GM18520 (cell line): Measurements from ENCODE around the gene PRR5L.
"Not testable (repeated sequence)": the region's sequence is repeated elsewhere in the genome, so short reads cannot be mapped to it uniquely, and the experiment has no call there.

Source experiments
- ATAC-seq: cut with Tn5 transposase; IDR thresholded peaks from one replicate; pipeline ENCODE4 v1.9.1; 2021; ENCODE audit not compliant: unreplicated experiment

PRR5L gene

GRCh38 chr11:36324956-36325355 is 28.9 kb downstream of the PRR5L start:
- not testable (repeated sequence) for ATAC-seq

GRCh38 chr11:36325403-36325802 is 29.3 kb downstream of the PRR5L start:
- not testable (repeated sequence) for ATAC-seq

DNA sequence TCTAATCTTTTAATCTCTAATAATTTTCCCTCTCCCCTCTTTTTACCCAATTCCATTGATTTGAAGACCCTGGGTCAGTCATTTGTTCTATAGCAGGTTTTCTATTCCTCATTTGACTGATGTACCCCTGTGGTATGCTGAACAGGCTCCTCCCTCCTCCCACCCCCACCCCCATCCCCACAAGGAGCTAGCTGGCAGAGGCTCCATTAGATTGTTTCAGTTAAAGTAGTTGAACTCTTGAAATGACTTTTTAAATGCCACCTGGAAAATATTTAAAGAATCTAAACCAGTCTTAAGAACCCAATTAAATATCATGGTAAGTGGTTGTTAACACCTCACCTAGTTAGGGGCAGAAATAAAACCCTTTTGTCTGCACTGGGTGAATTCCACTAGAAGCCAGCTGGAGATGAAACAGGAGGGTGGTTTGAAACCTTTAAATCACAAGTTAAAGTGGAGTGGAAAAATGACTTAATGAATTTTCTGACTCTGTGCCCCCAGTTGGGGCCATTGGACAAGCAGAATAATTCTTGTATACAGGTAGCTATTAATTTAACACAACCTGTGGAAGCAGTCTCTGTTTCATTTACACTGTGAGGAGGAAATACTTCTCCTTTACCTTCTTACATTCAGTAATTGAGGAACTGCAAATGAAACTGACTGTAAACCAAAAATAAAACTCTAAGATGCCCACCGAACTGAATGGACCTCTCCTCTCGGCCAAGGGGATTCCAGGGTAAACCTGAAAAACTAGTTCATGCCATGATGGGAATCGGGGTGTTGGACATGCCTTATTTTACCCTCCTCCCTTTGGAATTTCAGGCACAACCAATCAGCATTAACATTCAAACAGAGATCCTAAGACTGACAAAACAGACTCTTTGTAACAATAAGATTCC is 30.7 kb downstream of the PRR5L start:
- no peak for ATAC-seq

DNA sequence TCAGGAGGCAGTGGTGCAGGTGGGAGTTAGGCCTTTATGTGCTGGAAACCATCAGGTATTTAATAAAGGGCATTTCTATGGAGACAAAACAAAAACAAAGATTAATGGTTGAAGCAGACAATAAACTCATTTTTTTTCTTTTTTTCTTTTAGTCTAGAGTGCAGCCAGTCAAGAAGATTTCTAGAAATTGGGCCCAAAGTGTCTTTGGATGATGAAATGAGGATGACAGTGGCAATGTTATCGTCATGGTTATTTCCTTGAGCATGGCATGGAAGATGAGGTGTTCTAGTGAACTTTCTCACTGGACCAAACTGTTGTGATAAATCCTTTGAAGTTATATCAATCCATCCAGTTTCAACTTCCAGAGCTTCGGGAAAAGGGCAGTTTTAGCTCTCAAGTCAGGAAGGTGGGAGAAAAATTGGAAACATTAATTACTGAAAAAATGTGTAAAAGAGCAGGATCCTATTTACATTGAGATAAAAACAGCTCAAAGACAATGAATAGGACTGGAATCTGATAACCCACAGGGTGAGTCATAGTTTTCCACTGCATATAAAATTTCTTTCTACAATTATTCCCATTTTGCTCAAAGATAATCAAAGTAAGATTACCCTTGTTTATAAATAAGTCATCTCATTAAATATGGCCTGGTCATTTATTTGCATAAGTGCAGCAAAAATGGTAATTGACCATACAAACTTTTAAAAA is 33.0 kb downstream of the PRR5L start:
- ATAC-seq: no peak

DNA sequence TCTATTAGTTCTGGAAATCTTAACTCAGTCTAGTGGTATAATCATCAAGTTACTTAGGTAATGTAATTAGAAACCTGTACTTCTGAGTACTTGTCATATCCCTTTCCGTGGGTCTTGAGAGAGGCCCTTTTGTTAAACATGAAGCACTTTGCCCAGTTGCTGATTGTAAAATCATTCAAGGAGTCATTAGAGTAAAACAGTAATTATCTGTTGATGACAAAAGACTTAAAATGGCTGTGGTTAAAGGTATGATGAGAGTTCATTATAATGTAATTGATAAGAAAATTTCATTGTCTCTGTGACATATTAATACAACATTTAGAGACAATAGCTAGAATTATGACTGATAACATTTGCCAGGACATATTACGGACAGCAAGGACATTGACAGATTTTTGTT is 34.3 kb downstream of the PRR5L start:
- no peak for ATAC-seq

- no peak for ATAC-seq
Measured at GRCh38 chr11:36333468-36333867, 37.4 kb downstream of the PRR5L start.

- ATAC-seq: no peak
Measured at GRCh38 chr11:36333897-36334296, 37.8 kb downstream of the PRR5L start.

DNA sequence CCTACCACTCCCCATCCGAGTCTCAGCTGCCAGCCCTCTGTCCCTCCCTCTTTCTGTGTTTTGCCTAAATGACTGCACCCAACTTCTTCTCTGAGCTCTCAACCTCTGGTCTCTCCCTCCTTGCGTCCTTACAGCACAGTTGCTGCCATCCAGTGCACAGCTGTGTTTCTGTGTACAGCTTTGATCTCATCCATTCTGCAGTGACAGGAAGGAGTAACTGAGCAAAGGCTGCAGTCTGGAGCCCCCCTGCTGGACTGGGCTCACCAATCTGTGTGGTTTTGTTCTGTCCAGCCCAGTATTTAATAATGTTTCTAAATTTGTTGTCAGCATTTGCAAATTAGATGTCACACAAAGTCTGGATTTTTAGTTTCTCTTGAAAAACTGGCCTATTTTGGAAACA is 43.8 kb downstream of the PRR5L start:
- ATAC-seq: no peak

DNA sequence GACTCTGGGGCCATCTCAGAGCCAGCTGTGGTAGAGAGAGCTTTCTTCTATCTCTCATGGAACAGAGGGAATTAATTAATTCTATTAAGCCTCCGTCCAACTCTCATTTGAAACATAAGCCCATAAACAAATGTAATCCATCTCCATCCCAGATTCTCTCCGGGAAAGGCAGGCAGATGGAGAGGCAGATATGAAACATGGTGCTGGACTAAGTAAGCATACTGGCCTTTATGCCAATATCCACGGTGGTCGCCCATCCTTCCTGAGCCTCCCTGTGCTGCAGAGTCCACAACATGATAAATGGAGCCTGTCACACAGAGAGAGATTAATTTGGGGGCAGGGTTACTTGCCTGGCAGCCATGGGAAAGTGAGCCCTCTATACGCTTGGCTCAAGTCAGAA is 44.8 kb downstream of the PRR5L start:
- ATAC-seq: no peak

DNA sequence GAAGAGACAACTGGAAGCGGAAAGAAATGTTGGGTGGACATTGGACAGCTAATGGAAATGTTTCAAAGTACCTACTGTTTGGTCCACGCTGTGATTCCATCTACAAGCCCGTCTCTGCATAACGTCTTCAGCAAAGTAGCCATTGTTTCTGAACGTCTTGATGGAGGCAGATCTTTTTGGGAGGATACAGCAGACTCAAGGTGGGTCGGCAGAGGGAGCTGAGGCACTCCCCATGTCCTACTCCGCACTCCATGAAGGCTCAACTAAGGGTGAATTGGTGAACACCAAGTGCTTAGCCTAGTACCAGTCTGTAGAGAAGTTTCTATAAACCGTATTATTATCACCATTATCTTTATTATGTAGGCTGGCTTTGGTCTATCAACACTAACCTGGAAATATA is 45.8 kb downstream of the PRR5L start:
- no peak for ATAC-seq

- no peak for ATAC-seq
Measured at GRCh38 chr11:36342327-36342726, 46.2 kb downstream of the PRR5L start.

GRCh38 chr11:36343436-36343835 is 47.3 kb downstream of the PRR5L start:
- no peak for ATAC-seq

DNA sequence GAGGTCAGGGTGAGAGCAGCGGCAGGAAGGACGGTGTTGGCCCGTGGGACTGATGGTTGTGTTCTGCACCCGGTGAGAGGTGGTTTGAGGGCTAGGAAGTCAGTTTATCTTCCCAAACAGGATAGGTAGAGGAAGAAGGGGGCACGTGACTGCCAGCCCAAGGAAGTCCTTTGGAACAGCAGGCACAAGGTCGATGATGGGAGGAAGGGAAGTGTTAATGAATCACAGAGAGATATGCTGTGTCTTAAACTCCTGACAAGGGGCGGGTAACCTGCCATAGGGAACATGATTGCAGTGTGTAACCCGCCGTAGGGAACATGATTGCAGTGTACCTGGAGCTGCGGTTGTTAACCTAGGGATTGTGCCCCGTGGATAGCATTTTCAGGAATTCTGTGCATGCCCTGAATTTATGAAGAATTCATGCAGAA is 49.0 kb downstream of the PRR5L start:
- ATAC-seq: no peak

DNA sequence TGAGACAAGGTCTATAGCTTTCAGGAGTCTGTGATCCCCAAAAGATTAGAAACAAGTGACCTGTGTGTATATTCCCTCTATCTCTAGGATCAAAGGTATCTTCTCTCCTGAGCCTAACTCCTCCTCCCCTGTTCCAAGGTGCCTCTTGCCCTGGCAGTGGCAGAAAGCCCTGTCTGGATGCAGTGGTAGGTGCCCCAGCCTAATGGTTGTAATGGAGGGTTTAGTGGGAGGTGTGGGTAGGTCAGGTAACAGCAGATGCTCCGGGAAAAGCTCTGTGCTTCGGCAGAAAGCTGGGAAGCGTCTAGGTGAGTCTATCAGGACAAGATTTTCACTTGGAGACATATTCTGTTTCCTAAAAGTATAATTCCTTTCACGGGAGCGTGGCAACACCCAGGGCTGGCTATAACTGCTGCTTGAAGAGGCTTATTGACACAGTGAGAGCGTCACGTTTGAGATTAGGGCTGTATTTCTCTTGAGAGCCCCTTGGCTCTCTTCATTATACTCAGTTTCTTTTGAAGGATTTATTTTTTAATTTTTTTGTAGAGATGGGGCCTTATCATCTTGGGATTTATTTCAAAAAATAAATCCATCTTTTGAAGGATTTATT is 49.5 kb downstream of the PRR5L start:
- no peak for ATAC-seq

DNA sequence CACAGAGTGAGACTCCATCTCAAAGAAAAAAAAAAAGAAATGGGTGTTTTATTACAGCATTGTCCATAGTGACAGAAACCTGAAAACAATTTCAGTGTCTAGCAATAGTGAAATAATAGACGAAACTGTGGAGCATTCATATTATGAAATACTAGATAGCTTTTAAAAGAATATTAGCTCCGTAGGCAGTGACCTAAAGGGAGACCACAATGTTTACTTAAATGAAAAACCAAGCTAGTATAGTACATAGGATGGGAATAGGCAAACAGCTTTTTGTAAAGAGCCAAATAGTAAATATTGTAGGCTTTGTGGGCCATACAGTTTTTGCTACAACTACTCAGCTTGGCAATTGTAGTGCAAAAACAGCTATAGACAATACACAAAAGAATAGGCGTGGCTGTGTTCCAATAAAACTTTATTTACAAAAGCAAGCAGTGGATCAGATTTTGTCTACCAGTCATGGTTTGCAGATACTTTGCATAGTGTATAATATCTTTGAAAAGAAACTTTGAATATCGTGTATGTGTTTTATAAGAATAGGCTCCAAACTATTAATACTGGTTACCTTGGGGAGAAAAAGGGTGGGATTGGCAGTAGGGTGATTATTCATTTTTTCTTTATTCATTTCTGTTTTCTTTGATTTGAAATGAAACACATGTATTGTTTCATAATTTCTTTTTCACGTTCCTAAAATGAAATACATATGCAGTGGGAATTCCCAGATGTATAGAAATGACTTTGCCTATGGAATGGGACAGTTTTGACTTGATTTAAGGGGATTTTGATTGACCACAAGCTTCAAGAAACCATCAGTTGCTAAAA is 50.7 kb downstream of the PRR5L start:
- ATAC-seq: no peak

DNA sequence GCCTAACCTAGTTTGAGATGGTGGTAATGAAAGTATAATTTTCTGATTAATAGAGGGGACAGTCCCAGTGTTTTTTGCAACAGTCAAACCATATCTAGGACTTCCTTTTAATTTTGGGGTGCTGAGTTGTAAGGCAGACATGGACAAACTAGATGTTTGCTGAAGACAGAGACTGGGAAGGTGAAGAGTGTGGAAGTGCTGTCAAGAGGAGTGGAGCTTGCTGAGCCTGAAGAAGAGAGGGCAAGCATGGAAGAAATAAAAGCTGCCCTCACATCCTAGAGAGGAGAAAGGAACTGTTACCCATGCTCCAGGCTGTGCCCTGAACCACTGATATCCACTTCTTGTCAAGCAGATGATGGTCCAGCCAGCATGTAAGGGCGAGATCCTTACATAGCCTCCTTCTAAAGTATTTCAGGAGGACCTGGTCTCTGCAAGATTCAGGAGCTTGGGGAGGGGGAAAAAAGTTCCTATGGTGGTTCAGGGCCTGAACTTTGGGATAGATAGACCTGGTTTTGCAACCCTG is 51.4 kb downstream of the PRR5L start:
- no peak for ATAC-seq

GRCh38 chr11:36349351-36350136 is 53.5 kb downstream of the PRR5L start:
- no peak for ATAC-seq

GRCh38 chr11:36350137-36350513 is 54.0 kb downstream of the PRR5L start:
- ATAC-seq: no peak

- ATAC-seq: no peak
Measured at GRCh38 chr11:36352922-36353321, 56.8 kb downstream of the PRR5L start.
